OCI-LY3 (cell line): ENCODE results near the gene BORCS5.

Experiments
- H2AFZ ChIP-seq: fragments of 200-600, 300-600 bp; shearing (Covaris generic); 2 replicates; pipeline ENCODE4 v1.6.0; 2014; ENCODE audit warnings: antibody characterized with exemption, low read depth, low read length
- H3K27ac ChIP-seq: fragments of 200-600, 300-600 bp; sonication (generic); 2 replicates; pipeline ENCODE4 v1.5.1; 2014; ENCODE audit warnings: mild to moderate bottlenecking, low read length, moderate library complexity, mixed read lengths
- H3K27me3 ChIP-seq: fragments of 200-600, 300-600 bp; sonication (generic); 2 replicates; pipeline ENCODE4 v1.6.1; 2014; ENCODE audit warnings: low read depth, low read length, mixed read lengths
- H3K36me3 ChIP-seq: fragments of 200-600, 300-600 bp; sonication (generic); replicated peaks from 2 replicates; pipeline ENCODE3; 2014; ENCODE audit warnings: low read depth, low read length, mixed read lengths
- H3K4me1 ChIP-seq: fragments of 300-600, 200-600 bp; sonication (generic); 2 replicates; pipeline ENCODE4 v1.6.1; 2014; ENCODE audit warnings: low read length, mixed read lengths
- H3K4me2 ChIP-seq: fragments of 200-600, 300-600 bp; sonication (generic); 2 replicates; pipeline ENCODE4 v1.6.1; 2014; ENCODE audit warnings: low read length, mixed read lengths
- H3K4me3 ChIP-seq: fragments of 300-600, 200-600 bp; sonication (generic); 2 replicates; pipeline ENCODE4 v1.5.1; 2014; ENCODE audit warnings: antibody characterized with exemption, mild to moderate bottlenecking, low read length, moderate library complexity
- H3K79me2 ChIP-seq: fragments of 300-600, 200-600 bp; shearing (Covaris generic); 2 replicates; pipeline ENCODE4 v1.6.1; 2014; ENCODE audit warnings: mild to moderate bottlenecking, low read length, mixed read lengths
- H3K9ac ChIP-seq: fragments of 300-600, 200-600 bp; shearing (Covaris generic); 2 replicates; pipeline ENCODE4 v1.6.0; 2014; ENCODE audit warnings: mild to moderate bottlenecking, low read length, moderate library complexity
- H3K9me3 ChIP-seq: fragments of 200-600, 300-600 bp; shearing (Covaris generic); 2 replicates; pipeline ENCODE4 v1.6.1; 2014; ENCODE audit warnings: low read length, mixed read lengths; ENCODE audit not compliant: insufficient read depth
- H4K20me1 ChIP-seq: fragments of 200-600, 300-600 bp; sonication (generic); 2 replicates; pipeline ENCODE4 v1.6.1; 2016; ENCODE audit warnings: low read length, mixed read lengths; ENCODE audit not compliant: insufficient read depth
- EZH2phosphoT487 ChIP-seq: fragments of 200-600 bp; shearing (Covaris generic); IDR thresholded peaks from 2 replicates; pipeline ENCODE4 v1.6.1; 2018; ENCODE audit warnings: antibody characterized with exemption, mixed run types, low read depth
- TF ChIP-seq, protein P1 (sequence below): fragments of 200-600, 300-600 bp; sonication (generic); IDR thresholded peaks from 2 replicates; pipeline ENCODE4 v1.5.1; 2014; ENCODE audit warnings: antibody characterized with exemption, low read length, low read depth

BORCS5 gene

GRCh38 chr12:12473223-12473622 is 116.3 kb downstream of the BORCS5 start:
- H3K79me2 ChIP-seq = no peaks in the 10 kb centered on the region
- H3K27ac ChIP-seq = no peak overlapping the region
- no peaks in the 10 kb centered on the region for H4K20me1 ChIP-seq
- no peaks in the 10 kb centered on the region for H3K9me3 ChIP-seq
- H3K4me3 ChIP-seq = no peak overlapping the region
- H3K4me2 ChIP-seq = no peak overlapping the region
- H3K9ac ChIP-seq = no peak overlapping the region
- TF ChIP-seq, protein P1, sequence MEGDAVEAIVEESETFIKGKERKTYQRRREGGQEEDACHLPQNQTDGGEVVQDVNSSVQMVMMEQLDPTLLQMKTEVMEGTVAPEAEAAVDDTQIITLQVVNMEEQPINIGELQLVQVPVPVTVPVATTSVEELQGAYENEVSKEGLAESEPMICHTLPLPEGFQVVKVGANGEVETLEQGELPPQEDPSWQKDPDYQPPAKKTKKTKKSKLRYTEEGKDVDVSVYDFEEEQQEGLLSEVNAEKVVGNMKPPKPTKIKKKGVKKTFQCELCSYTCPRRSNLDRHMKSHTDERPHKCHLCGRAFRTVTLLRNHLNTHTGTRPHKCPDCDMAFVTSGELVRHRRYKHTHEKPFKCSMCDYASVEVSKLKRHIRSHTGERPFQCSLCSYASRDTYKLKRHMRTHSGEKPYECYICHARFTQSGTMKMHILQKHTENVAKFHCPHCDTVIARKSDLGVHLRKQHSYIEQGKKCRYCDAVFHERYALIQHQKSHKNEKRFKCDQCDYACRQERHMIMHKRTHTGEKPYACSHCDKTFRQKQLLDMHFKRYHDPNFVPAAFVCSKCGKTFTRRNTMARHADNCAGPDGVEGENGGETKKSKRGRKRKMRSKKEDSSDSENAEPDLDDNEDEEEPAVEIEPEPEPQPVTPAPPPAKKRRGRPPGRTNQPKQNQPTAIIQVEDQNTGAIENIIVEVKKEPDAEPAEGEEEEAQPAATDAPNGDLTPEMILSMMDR = no peak
- TF ChIP-seq EZH2phosphoT487 = no peak
- no peak overlapping the region for H2AFZ ChIP-seq
- no peaks in the 10 kb centered on the region for H3K27me3 ChIP-seq
- no peaks in the 10 kb centered on the region for H3K36me3 ChIP-seq
- H3K4me1 ChIP-seq = peaks cover 4% of the 10 kb centered on the region

GRCh38 chr12:12474471-12474928 is 117.6 kb downstream of the BORCS5 start:
- 0 out of 2 replicates have a peak overlapping the region, but pooled peaks have one; percentile 3 for H3K4me2 ChIP-seq
- H3K27ac ChIP-seq = no peak overlapping the region
- H3K9me3 ChIP-seq = no peaks in the 10 kb centered on the region
- no peaks in the 10 kb centered on the region for H3K79me2 ChIP-seq
- no peak overlapping the region for H2AFZ ChIP-seq
- H3K27me3 ChIP-seq = no peaks in the 10 kb centered on the region
- H4K20me1 ChIP-seq = no peaks in the 10 kb centered on the region
- peaks cover 4% of the 10 kb centered on the region for H3K4me1 ChIP-seq
- H3K36me3 ChIP-seq = no peaks in the 10 kb centered on the region
- H3K9ac ChIP-seq = no peak overlapping the region
- TF ChIP-seq, protein P1 = no peak
- TF ChIP-seq EZH2phosphoT487 = no peak
- H3K4me3 ChIP-seq = no peak overlapping the region

GRCh38 chr12:12474931-12475795 is 118.3 kb downstream of the BORCS5 start:
- H3K27ac ChIP-seq = no peak overlapping the region
- H3K4me3 ChIP-seq = no peak overlapping the region
- no peaks in the 10 kb centered on the region for H3K27me3 ChIP-seq
- no peaks in the 10 kb centered on the region for H3K79me2 ChIP-seq
- no peak for TF ChIP-seq EZH2phosphoT487
- TF ChIP-seq, protein P1 = no peak
- no peaks in the 10 kb centered on the region for H4K20me1 ChIP-seq
- no peaks in the 10 kb centered on the region for H3K36me3 ChIP-seq
- H3K4me1 ChIP-seq = peaks cover 4% of the 10 kb centered on the region
- H3K9ac ChIP-seq = no peak overlapping the region
- H3K9me3 ChIP-seq = no peaks in the 10 kb centered on the region
- H3K4me2 ChIP-seq = 0 out of 2 replicates have a peak overlapping the region, but pooled peaks have one; percentile 3
- no peak overlapping the region for H2AFZ ChIP-seq

DNA sequence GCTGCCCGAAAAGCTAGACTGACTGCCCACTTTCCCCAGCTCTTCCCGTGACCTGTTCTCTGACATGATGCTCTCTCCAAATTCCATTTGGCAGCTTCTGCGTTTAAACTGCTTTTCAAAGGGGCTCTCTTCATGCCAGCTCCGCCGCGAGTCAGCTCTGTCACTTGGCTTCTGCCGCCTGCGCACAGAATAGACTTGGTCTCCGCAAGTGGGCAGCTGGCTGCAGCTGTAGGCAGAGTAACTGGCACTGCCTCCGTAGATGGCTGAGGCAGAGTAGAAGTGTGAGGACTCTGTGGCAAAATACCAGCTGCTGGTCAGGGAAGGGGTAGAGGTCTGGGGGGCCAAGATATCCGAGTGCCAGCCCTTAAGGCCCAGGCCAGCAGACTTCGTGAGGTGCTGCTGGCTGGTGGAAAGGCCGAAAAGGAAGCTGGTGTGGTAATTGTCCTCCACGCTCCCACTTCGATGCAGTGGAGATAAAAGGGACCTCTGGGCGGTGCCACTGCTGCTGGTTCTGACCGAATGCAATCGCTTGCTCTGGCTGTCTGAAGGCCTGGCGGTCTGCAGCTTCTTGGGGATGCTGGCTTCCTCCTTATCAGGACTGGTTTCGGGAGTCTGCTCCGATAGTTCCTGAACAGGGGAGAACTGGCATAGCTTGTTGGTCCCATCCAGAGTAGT is 120.1 kb downstream of the BORCS5 start:
- Histone ChIP-seq H3K36me3 (no peaks in the 10 kb centered on the region), H3K27me3 (no peaks in the 10 kb centered on the region), H3K9me3 (no peaks in the 10 kb centered on the region), H4K20me1 (no peaks in the 10 kb centered on the region), H3K9ac (no peak overlapping the region), H3K27ac (no peak overlapping the region), H3K79me2 (no peaks in the 10 kb centered on the region), H3K4me1 (peaks cover 4% of the 10 kb centered on the region), H3K4me2 (no peak overlapping the region), H2AFZ (no peak overlapping the region), H3K4me3 (no peak overlapping the region)
- TF ChIP-seq, protein P1 = no peak
- TF ChIP-seq EZH2phosphoT487 = no peak
